ENCODE measurements around the gene KIAA1755.

KIAA1755 gene

GRCh38 chr20:38278131-38278530 is 17.6 kb upstream of the KIAA1755 start:
- no peak overlapping the region for H3K4me3 ChIP-seq (ENCODE audit: low read length)
- no peak for TF ChIP-seq CTCF (IDR thresholded peaks at IDR 0.05; ENCODE audit: insufficient read depth, low read depth, low read length, missing control alignments)
- DNase-seq (ENCODE audit: low read depth), result no peak

- DNase-seq (ENCODE audit: low read depth), result no peak
- no peak overlapping the region for H3K4me3 ChIP-seq (ENCODE audit: low read length)
- TF ChIP-seq CTCF (IDR thresholded peaks at IDR 0.05; ENCODE audit: insufficient read depth, low read depth, low read length, missing control alignments), result no peak
Observed at GRCh38 chr20:38277691-38278090, 17.2 kb upstream of the KIAA1755 start.

- TF ChIP-seq CTCF (IDR thresholded peaks at IDR 0.05; ENCODE audit: insufficient read depth, low read depth, low read length, missing control alignments), result no peak
- no peak overlapping the region for H3K4me3 ChIP-seq (ENCODE audit: low read length)
- DNase-seq (ENCODE audit: low read depth), result no peak
Observed at GRCh38 chr20:38277285-38277684, 16.8 kb upstream of the KIAA1755 start.

GRCh38 chr20:38275815-38276550 is 15.4 kb upstream of the KIAA1755 start:
- H3K4me3 ChIP-seq (ENCODE audit: low read length), result no peak overlapping the region
- DNase-seq (ENCODE audit: low read depth), result peak; percentile 88
- TF ChIP-seq CTCF (IDR thresholded peaks at IDR 0.05; ENCODE audit: insufficient read depth, low read depth, low read length, missing control alignments), result no peak

GRCh38 chr20:38272961-38273360 is 12.4 kb upstream of the KIAA1755 start:
- TF ChIP-seq CTCF (IDR thresholded peaks at IDR 0.05; ENCODE audit: insufficient read depth, low read depth, low read length, missing control alignments), result no peak
- DNase-seq (ENCODE audit: low read depth), result no peak
- H3K4me3 ChIP-seq (ENCODE audit: low read length), result no peak overlapping the region

GRCh38 chr20:38272398-38272797 is 11.9 kb upstream of the KIAA1755 start:
- peak; percentile 71 for DNase-seq (ENCODE audit: low read depth)
- no peak overlapping the region for H3K4me3 ChIP-seq (ENCODE audit: low read length)
- TF ChIP-seq CTCF (IDR thresholded peaks at IDR 0.05; ENCODE audit: insufficient read depth, low read depth, low read length, missing control alignments), result no peak

- TF ChIP-seq CTCF (IDR thresholded peaks at IDR 0.05; ENCODE audit: insufficient read depth, low read depth, low read length, missing control alignments), result no peak
- no peak for DNase-seq (ENCODE audit: low read depth)
- no peak overlapping the region for H3K4me3 ChIP-seq (ENCODE audit: low read length)
Observed at GRCh38 chr20:38271608-38272120, 11.1 kb upstream of the KIAA1755 start.

All from epithelial cell of esophagus (primary cell).